K562 (cell line): Measurements from ENCODE around the gene HMCN1. TPM values are rescaled to one million over a fixed set of nuclear protein-coding genes. Genes with fewer than 3 reads are reported as not detected.

Experiments
- C11orf30 ChIP-seq: fragments of 450-650 bp; IDR thresholded peaks from 2 replicates; pipeline ENCODE4 v1.6.1; 2016; ENCODE audit warnings: low read depth, mild to moderate bottlenecking
- FOXP1 ChIP-seq: sonication (generic); formaldehyde crosslinking; IDR thresholded peaks from 2 replicates; pipeline ENCODE4 v1.8.0; 2022; ENCODE audit warnings: mild to moderate bottlenecking, missing genetic modification reagents
- ILF3 ChIP-seq: fragments of 450-650 bp; IDR thresholded peaks from 2 replicates; pipeline ENCODE4 v1.6.1; 2018; ENCODE audit warnings: antibody characterized with exemption, mild to moderate bottlenecking, moderate library complexity, borderline replicate concordance
- JUND ChIP-seq, 2 experiments: IDR thresholded peaks; 2 replicates in 1 of 2; 3 replicates in 1 of 2; pipeline ENCODE4 v1.6.1; 2011; ENCODE audit warnings: borderline replicate concordance in 2 of 2, low read depth in 2 of 2, low read length in 2 of 2, improper control_type of control experiment in 1 of 2, missing biosample characterization in 1 of 2, missing genetic modification characterization in 1 of 2, missing genetic modification reagents in 1 of 2
- MAZ ChIP-seq, 2 experiments: fragments of 450-650 bp in 1 of 2; sonication (generic) in 1 of 2; formaldehyde crosslinking; IDR thresholded peaks in 1 of 2; conservative IDR thresholded peaks in 1 of 2; 2 replicates each; pipeline versions ENCODE4 v1.4.0 to v1.5.0; 2020; ENCODE audit warnings: mild to moderate bottlenecking in 1 of 2, missing genetic modification reagents in 1 of 2
- NFYB ChIP-seq: IDR thresholded peaks from 2 replicates; pipeline ENCODE4 v1.6.1; 2011; ENCODE audit warnings: mild to moderate bottlenecking, moderate library complexity; ENCODE audit not compliant: insufficient read length; ENCODE audit errors: extremely low read depth
- NR4A1 ChIP-seq, 2 experiments: fragments of 250-450 bp in 1 of 2; fragments of 450-650 bp in 1 of 2; sonication (Bioruptor Pico) in 1 of 2; IDR thresholded peaks; 2 replicates each; pipeline versions ENCODE4 v1.4.0 to v1.6.1; 2016 to 2020; ENCODE audit warnings: mild to moderate bottlenecking in 2 of 2, missing compliant biosample characterization in 1 of 2, missing genetic modification characterization in 1 of 2, moderate library complexity in 1 of 2
- POLR3G ChIP-seq: IDR thresholded peaks from 2 replicates; pipeline ENCODE4 v1.6.1; 2011; ENCODE audit not compliant: insufficient read length, insufficient replicate concordance; ENCODE audit errors: extremely low read depth
- RBBP5 ChIP-seq: fragments of 200-600 bp; sonication (generic); IDR thresholded peaks from 2 replicates; pipeline ENCODE4 v1.6.1; 2012; ENCODE audit warnings: borderline replicate concordance, mild to moderate bottlenecking, low read length, control low read depth, inconsistent platforms; ENCODE audit not compliant: insufficient read depth, poor library complexity, severe bottlenecking
- RFX7 ChIP-seq: fragments of 250-450 bp; sonication (Bioruptor Pico); IDR thresholded peaks from 2 replicates; pipeline ENCODE4 v1.5.1; 2021; ENCODE audit warnings: mild to moderate bottlenecking
- TAF15 ChIP-seq: fragments of 200-400 bp; formaldehyde crosslinking; IDR thresholded peaks from 2 replicates; pipeline ENCODE4 v1.6.1; 2017; ENCODE audit warnings: mild to moderate bottlenecking, low read depth, low read length, moderate library complexity
- ZBTB8A ChIP-seq: fragments of 450-650 bp; IDR thresholded peaks from 2 replicates; pipeline ENCODE4 v1.6.1; 2018; ENCODE audit warnings: mild to moderate bottlenecking, moderate library complexity; ENCODE audit not compliant: partially characterized antibody
- polyA plus RNA-seq, 8 experiments: library from polyadenylated mRNA; depleted of rRNA in 4 of 8; stranded (reverse) in 5 of 8; unstranded in 3 of 8; fragments of >200 nt; fragmentation: Nextera tagmentation in 2 of 8; fragmentation: Illumina TruSeq in 1 of 8; extraction: Ambion mirVana in 2 of 8; extraction: Trizol in 1 of 8; gene quantifications; 2 replicates each; pipeline versions ENCODE4 v1.2.1 to v1.2.3, GENCODE V29; 2011 to 2014; ENCODE audit warnings: inconsistent platforms in 1 of 8, missing spikeins in 1 of 8
- total RNA-seq, 7 experiments: library from RNA; depleted of rRNA in 6 of 7; stranded (reverse); fragments of >200 nt in 6 of 7; fragmentation: Illumina TruSeq in 2 of 7; extraction: Trizol in 2 of 7; gene quantifications; 2 replicates each; pipeline versions ENCODE4 v1.2.1 to v1.2.3, GENCODE V29; 2011 to 2021; ENCODE audit warnings: low replicate concordance in 1 of 7
- TF ChIP-seq, protein P1 (sequence below): sonication (generic); formaldehyde crosslinking; IDR thresholded peaks from 2 replicates; pipeline ENCODE4 v1.8.0; 2022; ENCODE audit warnings: mild to moderate bottlenecking, missing genetic modification reagents, borderline replicate concordance
- TF ChIP-seq, protein P2 (sequence below), 3 experiments: fragments of 200-800 bp in 1 of 3; sonication (Bioruptor generic) in 1 of 3; sonication (generic) in 1 of 3; formaldehyde crosslinking in 1 of 3; IDR thresholded peaks; 2 replicates each; pipeline versions ENCODE4 v1.6.1 to v1.8.0; 2016 to 2022; ENCODE audit warnings: mild to moderate bottlenecking in 2 of 3, missing compliant biosample characterization in 2 of 3, missing genetic modification characterization in 2 of 3, missing genetic modification reagents in 1 of 3
- TF ChIP-seq, protein P3 (sequence below), 2 experiments: fragments of 450-650 bp; IDR thresholded peaks; 2 replicates each; pipeline ENCODE4 v1.6.1; 2016
- TF ChIP-seq, protein P4 (sequence below): sonication (generic); formaldehyde crosslinking; IDR thresholded peaks from 2 replicates; pipeline ENCODE4 v1.8.0; 2022; ENCODE audit warnings: mild to moderate bottlenecking, low read depth, missing genetic modification reagents
- TF ChIP-seq, protein P5 (sequence below), 2 experiments: fragments of 450-650 bp; conservative IDR thresholded peaks; 2 replicates each; pipeline ENCODE4 v1.6.1; 2017; ENCODE audit warnings: mild to moderate bottlenecking in 2 of 2, moderate library complexity in 2 of 2

Gene HMCN1
- total and polyA plus RNA-seq, 9 of the 15 experiments (the other 6 are each of a cell fraction or from before 2014, with no cell fraction given) = 0.07 to 0.36 (median 0.21) TPM

DNA sequence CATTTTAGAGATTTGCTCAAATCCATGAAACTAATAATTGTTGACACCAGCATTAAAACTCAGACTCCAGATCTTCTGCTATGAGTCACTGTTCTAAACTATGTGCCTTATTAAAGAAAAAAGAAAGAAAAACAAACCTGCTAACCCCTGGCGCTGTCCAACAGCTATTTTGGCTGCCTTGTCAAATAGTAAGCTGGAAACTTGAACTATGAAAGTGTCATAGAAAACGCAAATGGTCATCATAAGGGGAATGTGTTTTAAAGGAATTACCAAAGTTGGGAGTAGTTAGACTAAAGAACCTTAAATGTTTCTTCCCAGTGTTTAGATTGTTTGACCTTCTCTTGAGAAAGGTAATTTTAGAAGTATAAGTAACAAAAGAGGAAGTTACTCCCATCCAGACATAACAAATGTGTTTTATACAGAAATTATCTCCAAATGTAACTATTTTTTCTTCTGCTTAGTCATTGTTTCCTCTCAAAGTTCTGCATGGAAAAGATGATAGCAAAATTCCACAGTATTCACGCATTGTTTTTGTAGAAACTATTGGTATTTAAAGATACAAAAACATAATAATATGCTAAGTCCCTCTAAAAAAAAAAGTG is 368.5 kb downstream of the HMCN1 start (continued):
- TF ChIP-seq, protein P1, sequence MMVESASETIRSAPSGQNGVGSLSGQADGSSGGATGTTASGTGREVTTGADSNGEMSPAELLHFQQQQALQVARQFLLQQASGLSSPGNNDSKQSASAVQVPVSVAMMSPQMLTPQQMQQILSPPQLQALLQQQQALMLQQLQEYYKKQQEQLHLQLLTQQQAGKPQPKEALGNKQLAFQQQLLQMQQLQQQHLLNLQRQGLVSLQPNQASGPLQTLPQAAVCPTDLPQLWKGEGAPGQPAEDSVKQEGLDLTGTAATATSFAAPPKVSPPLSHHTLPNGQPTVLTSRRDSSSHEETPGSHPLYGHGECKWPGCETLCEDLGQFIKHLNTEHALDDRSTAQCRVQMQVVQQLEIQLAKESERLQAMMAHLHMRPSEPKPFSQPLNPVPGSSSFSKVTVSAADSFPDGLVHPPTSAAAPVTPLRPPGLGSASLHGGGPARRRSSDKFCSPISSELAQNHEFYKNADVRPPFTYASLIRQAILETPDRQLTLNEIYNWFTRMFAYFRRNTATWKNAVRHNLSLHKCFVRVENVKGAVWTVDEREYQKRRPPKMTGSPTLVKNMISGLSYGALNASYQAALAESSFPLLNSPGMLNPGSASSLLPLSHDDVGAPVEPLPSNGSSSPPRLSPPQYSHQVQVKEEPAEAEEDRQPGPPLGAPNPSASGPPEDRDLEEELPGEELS (CRISPR knock-in tag) = no peak
- TF ChIP-seq NFYB (no peak), ILF3 (no peak), JUND (IDR thresholded peaks at IDR 0.05; ENCODE audit: borderline replicate concordance, low read depth, low read length) (peak; percentile 25; the same call in 1 of the 2 replicates), JUND (tag; IDR thresholded peaks at IDR 0.05; ENCODE audit: borderline replicate concordance, low read depth, low read length) (peak; percentile 67), TAF15 (no peak), ZBTB8A (no peak), FOXP1 (CRISPR knock-in tag) (no peak), RBBP5 (no peak), RFX7 (no peak), MAZ (CRISPR knock-in tag; conservative IDR thresholded peaks at IDR 0.05 in 1 of 2, IDR thresholded peaks at IDR 0.05 in 1 of 2) (peak in 1 of 2 experiments; percentile 47; a peak in 1 of 4 replicates), NR4A1 (CRISPR knock-in tag; IDR thresholded peaks at IDR 0.05) (no peak), NR4A1 (tag; IDR thresholded peaks at IDR 0.05) (no peak), C11orf30 (peak; percentile 36; the same call in 1 of the 2 replicates), POLR3G (no peak)
- TF ChIP-seq, protein P2, sequence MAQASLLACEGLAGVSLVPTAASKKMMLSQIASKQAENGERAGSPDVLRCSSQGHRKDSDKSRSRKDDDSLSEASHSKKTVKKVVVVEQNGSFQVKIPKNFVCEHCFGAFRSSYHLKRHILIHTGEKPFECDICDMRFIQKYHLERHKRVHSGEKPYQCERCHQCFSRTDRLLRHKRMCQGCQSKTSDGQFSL (CRISPR knock-in tag; IDR thresholded peaks at IDR 0.05) = no peak
- TF ChIP-seq, protein P2 (tag; IDR thresholded peaks at IDR 0.05) = no peak
- TF ChIP-seq, protein P3, sequence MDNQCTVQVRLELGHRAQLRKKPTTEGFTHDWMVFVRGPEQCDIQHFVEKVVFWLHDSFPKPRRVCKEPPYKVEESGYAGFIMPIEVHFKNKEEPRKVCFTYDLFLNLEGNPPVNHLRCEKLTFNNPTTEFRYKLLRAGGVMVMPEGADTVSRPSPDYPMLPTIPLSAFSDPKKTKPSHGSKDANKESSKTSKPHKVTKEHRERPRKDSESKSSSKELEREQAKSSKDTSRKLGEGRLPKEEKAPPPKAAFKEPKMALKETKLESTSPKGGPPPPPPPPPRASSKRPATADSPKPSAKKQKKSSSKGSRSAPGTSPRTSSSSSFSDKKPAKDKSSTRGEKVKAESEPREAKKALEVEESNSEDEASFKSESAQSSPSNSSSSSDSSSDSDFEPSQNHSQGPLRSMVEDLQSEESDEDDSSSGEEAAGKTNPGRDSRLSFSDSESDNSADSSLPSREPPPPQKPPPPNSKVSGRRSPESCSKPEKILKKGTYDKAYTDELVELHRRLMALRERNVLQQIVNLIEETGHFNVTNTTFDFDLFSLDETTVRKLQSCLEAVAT (IDR thresholded peaks at IDR 0.05) = no peak
- TF ChIP-seq, protein P4, sequence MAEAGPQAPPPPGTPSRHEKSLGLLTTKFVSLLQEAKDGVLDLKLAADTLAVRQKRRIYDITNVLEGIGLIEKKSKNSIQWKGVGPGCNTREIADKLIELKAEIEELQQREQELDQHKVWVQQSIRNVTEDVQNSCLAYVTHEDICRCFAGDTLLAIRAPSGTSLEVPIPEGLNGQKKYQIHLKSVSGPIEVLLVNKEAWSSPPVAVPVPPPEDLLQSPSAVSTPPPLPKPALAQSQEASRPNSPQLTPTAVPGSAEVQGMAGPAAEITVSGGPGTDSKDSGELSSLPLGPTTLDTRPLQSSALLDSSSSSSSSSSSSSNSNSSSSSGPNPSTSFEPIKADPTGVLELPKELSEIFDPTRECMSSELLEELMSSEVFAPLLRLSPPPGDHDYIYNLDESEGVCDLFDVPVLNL = no peak
- TF ChIP-seq, protein P5, sequence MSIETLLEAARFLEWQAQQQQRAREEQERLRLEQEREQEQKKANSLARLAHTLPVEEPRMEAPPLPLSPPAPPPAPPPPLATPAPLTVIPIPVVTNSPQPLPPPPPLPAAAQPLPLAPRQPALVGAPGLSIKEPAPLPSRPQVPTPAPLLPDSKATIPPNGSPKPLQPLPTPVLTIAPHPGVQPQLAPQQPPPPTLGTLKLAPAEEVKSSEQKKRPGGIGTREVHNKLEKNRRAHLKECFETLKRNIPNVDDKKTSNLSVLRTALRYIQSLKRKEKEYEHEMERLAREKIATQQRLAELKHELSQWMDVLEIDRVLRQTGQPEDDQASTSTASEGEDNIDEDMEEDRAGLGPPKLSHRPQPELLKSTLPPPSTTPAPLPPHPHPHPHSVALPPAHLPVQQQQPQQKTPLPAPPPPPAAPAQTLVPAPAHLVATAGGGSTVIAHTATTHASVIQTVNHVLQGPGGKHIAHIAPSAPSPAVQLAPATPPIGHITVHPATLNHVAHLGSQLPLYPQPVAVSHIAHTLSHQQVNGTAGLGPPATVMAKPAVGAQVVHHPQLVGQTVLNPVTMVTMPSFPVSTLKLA (conservative IDR thresholded peaks at IDR 0.05) = 0 out of 4 replicates have a peak, but pooled peaks of 1 of the 2 experiments have one; percentile 5
